Muscle of arm (tissue), 12 donors: ENCODE results near the gene ARHGAP15. TPM values are rescaled to one million over a fixed set of nuclear protein-coding genes. Genes with fewer than 3 reads are reported as not detected.

ENCODE experiments used
- DNase-seq: peaks from one replicate; pipeline ENCODE4 v3.0.0-alpha.2; 2013
- polyA plus RNA-seq, 12 donors: library from polyadenylated mRNA; unstranded; fragments of 120-200 nt; gene quantifications; one replicate each; pipeline ENCODE4 v1.2.1, GENCODE V29; 2013; ENCODE audit not compliant: insufficient read length in 12 of 12

ARHGAP15 gene
- polyA plus RNA-seq, 12 donors, result 6.9 to 19.2 (median 9.6) TPM; not detected in 2

GRCh38 chr2:143223556-143223955 lies 94.3 kb downstream of the ARHGAP15 start:
- DNase-seq, result no peak

GRCh38 chr2:143225931-143226330 lies 96.7 kb downstream of the ARHGAP15 start:
- DNase-seq, result no peak

DNA sequence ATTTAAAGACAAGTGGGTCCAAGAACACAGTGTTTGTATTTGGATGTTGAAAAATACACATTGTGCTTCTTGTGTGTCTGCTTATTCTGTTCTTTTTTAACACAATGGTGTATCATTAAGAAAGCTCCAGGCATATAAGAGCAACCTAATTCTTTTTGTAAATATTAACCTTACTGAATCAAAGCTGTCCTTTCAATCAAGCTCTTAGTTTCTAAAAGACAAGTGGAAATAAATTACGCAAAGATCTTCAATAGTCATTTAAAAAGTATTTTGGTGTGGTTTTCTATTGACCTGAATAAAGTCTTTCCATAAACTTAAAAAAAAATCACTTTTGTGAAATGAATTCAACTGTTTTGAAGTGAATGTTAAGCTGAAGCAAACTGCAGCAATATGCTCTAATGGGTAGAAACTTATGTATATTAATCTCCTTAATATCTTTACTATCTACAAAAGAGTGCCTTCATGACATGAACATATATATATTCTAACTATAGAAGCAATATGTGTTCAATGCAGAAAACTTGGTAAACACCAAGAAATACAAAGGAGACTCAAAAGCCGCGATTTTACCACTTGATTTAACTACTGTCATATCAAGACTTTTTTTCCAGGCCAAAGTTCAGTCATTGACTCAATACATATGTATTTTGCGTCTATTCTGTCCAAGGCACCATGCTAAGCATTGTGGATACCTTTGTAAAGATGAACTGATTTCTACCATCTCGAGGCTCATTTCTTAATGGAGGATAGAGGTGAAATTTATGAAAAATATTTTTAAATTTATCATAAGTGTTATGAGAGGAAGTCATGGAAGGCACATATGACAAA lies 97.7 kb downstream of the ARHGAP15 start:
- DNase-seq, result no peak

- no peak for DNase-seq
Observed at GRCh38 chr2:143229411-143229810, 100.2 kb downstream of the ARHGAP15 start.

GRCh38 chr2:143229952-143230351 lies 100.7 kb downstream of the ARHGAP15 start:
- no peak for DNase-seq

DNA sequence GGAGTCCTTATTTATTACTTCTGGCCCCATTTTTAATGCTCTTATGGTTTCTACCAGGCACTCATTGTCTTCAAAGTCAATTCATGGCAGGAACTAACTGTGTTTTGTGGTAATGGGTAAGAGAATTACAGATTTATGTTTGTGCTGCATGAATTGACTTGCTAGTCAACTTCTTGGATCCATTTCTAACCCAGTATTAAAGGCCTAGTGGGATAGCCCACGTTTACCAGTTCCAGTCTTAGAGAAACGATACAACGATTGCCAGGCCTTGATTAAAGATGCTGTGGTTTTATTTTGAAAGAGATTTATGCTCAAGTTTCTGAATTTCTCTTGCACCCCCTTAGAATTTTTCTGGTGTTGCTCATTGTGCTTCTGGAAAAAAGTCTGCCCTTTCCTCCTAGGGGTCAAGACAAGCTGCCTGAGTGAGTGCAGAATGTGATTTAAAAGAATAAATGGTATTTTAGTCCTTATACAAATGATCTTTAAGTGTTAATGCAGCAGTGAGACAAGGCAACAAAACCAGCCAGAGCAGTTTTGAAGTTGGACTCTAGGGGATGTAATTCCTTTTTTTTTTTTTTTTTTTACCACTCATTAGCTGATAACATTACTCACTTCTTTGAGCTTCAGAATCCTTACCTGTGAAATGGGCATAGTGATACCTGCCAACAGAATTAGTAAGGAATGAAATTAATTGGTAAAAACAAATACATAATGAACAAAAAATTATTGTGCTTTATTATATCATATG lies 101.5 kb downstream of the ARHGAP15 start:
- DNase-seq, result no peak

DNA sequence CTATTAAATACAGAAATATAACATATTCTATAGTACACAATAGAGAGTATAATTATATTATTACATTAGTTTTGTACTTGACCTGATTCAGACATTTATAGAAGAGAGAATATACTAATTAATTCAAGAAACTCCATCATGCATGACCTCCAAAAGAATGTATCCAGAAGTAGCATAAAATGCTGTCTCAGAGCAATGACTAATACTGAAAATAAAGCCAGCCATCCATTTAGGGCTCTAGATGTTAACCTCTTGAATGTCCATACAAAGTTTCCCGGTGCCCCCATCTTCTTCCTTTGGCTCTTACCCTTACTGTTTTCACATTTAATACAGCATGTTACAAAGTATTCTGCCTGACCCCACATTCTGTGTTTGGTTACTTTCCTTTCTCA lies 102.0 kb downstream of the ARHGAP15 start:
- no peak for DNase-seq

DNA sequence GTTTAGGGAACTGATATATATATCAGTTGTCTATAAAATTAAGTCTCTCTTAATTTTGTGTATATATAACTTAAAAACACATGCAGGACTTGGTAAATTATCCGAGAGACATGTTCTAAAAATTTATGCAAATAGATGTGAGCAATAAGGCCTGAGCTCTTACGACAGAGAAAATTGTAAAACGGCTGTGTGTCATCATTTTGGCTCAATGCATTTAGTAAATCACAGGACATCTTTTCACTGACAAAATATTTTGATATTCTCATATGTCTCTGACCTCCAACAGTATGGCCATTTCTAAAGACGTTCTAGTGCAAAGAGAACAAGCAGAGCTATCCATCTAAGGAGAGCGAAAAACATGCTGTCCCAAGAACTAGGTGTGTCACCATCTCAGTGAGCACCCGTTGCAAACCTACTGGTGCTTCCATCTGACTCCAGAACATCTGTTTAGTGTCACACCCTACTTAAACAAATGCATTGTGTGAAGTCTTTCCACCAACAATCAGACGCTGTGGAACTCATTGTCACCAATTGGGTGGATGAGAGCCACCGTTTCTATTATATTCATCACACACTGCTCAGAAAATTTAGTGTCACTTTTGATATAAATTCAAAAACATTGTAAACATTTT lies 108.0 kb downstream of the ARHGAP15 start:
- DNase-seq, result no peak

GRCh38 chr2:143241403-143242088 lies 112.3 kb downstream of the ARHGAP15 start:
- DNase-seq, result no peak

DNA sequence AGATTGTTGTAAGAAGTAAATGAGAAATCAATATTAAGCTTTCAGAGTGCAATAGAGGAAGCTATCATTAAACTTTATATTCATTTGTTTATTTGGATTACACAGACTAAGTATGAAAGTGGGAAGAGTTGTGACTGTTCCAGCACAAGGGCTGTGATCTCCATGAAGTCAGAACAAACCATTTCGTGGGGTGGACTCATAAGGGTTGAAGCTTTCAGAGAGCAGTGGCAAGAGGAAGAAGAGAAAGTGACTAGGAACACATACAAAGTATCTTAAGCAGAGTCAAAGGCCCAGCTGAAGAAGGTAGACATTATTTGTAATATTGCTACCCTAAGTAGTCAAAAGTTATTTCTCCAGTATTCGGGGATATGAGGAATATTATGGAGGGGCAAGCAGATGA lies 117.0 kb downstream of the ARHGAP15 start:
- DNase-seq, result no peak

GRCh38 chr2:143246815-143247744 lies 117.9 kb downstream of the ARHGAP15 start:
- DNase-seq, result no peak

DNA sequence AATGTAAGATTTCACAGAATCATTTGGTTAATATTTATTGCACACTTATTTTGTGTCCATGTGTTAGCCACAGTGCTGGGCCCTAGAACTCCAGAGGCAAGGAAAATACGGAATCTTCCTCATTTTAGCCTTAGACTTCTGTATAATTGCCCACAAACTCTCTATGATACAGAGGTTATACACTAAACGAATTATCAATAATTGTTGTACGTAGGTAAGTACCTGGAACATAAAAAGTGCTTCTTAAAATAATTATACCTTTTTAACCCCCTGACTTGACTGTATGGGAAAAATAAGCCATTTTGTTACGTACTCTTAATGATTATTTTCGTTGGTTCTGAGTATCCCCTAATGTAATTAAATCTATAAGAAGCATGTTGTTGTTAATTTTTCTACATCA lies 119.4 kb downstream of the ARHGAP15 start:
- no peak for DNase-seq

DNA sequence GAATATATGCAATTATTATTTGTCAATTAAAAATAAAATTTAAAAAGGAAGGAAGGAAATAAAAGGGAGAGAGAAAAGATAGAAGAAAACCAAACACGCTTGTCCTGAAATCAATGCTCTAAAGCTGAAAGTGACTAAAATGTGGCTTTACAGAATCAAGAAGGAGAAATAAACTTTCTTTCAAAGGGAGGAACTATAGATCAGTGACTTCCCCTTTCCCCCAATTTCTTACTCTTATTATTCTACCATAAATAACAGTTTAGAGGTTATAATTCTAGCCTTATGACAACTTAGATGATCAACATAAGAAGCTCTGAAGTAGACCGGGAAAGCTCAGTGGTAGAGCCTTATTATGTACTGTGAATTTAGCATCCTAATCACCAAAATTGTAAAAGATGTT lies 122.5 kb downstream of the ARHGAP15 start:
- DNase-seq, result no peak

DNA sequence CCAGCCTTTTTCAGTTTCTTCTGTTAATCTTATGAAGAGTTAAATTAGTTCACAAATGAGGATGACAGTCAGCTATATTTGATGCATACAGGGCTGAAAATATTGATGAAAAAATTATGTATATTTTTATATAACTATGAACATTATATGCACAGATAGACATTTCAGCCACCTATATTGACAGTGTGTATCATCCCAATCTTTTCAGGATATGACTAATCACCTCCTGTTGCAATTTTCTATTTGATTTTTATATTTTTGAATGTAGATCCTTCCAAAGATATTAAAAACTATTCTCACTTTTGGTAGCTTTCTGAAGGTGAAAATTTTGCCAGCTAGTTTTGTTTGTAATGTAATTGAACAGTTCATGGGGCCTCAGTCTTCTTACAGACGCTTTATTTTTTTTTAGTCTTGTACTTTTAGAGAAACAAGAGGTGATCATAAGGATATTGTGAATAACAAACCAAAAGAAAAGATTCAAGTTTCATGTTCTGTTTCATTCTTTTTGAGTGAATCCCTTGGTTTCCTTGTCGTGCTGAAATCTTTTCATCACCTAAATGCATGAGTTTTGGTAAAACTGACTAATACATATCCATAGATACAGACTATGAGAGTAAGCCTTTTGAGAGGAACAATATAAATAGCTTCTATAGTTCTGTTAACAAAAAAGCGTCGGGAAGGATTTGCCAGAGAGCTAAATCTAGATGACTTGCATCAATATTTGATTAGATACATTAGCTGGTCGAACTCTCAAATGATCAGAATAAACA lies 123.1 kb downstream of the ARHGAP15 start:
- DNase-seq, result no peak

- DNase-seq, result no peak
Observed at GRCh38 chr2:143254110-143254509, 124.9 kb downstream of the ARHGAP15 start.

DNA sequence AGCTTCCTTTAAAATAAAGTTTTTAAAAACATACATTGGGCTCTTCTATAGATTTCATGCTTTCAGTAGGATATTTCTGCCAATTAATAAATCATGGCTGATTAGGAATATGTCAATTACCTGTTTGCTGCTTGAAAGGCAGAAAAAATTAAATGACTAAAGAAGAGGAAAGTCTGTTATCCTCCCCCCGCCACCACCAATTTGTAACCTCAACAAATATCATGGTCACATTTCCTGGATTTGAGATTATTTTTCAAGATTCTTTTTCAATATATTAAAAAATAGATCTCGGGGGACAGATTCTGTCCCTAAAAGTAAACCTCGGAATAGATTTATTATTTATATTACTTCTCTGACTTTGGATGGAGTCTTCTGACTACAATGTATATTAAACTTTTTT lies 125.9 kb downstream of the ARHGAP15 start:
- DNase-seq, result no peak

DNA sequence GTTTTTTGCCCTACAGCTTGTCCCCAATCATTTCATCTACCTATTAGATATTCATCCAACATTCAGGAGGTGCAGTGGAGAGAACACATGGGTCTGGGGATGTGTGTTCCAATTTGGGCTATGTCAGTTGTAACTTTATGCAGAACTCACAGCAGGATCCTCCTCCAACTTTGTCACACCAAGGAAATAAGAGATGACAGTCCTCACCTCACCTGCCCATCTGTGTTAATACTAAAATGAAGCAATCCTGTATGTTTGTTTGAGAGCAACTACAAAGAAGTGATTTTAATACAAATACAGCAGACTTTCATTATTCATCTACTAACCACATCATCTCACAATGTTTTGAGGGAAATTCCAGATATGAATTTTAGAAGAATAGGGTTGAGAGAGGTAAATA lies 126.7 kb downstream of the ARHGAP15 start:
- no peak for DNase-seq

- no peak for DNase-seq
Observed at GRCh38 chr2:143258126-143258892, 129.1 kb downstream of the ARHGAP15 start.

- peak; percentile 71 for DNase-seq
Observed at GRCh38 chr2:143259368-143259958, 130.2 kb downstream of the ARHGAP15 start.
